ENCODE results near the gene SPON1. TPM values are rescaled to one million over a fixed set of nuclear protein-coding genes. Genes with fewer than 3 reads are reported as not detected.

Gene SPON1
- total and polyA plus RNA-seq, 10 of the 15 experiments (the other 5 are each of a cell fraction or from before 2014, with no cell fraction given) = 0.13 to 1.1 (median 0.18) TPM; not detected in 5

DNA sequence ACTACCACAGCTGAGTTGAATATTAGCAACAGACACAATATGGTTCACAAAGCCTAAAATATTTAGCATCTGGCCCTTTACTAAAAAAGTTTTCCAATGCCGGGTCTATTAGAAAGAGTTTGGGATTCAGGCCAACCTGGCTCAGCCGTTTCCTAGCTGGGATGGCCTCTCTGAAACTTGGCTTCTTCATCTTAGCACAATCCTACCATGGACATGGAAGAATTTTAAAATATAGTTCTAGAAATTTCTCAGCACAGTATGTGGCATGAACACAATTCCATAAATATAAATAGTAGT is 292.7 kb downstream of the SPON1 start:
- Histone ChIP-seq H3K79me2 (ENCODE audit: control insufficient read depth, insufficient read depth, low read length) (no peaks in the 10 kb centered on the region), H4K20me1 (ENCODE audit: control insufficient read depth, insufficient read depth) (no peaks in the 10 kb centered on the region), H3K4me2 (ENCODE audit: control insufficient read depth, insufficient read depth) (no peak overlapping the region), H3K9ac (ENCODE audit: control insufficient read depth, insufficient read depth, low read length) (no peak overlapping the region), H3K27ac (ENCODE audit: control insufficient read depth, insufficient read depth) (no peak overlapping the region), H3K9me3 (replicated peaks; ENCODE audit: control insufficient read depth, insufficient read depth, low read length) (no peaks in the 10 kb centered on the region), H2AFZ (ENCODE audit: control insufficient read depth, low read depth, low read length) (no peak overlapping the region), H3K4me3 (no peak overlapping the region), H3K4me1 (ENCODE audit: control insufficient read depth, insufficient read depth, low read length) (no peaks in the 10 kb centered on the region), H3K27me3 (replicated peaks in 1 of 2; ENCODE audit: control insufficient read depth in 2 of 2, insufficient read depth in 2 of 2, low read length in 1 of 2) (no peaks in the 10 kb centered on the region), H3K36me3 (ENCODE audit: control insufficient read depth in 2 of 2, insufficient read depth in 2 of 2, low read length in 1 of 2) (no peaks in the 10 kb centered on the region)
- ATAC-seq = no peak
- in situ Hi-C loops (cut with MboI) = no loop called here
- intact Hi-C loops (cut with micrococcal nuclease; ENCODE audit: unreplicated experiment) = no loop called here
- no peak for DNase-seq (ENCODE audit: low read depth, low spot score)
- RAD21 ChIA-PET (ENCODE audit: unreplicated experiment) = no interaction called here
- CTCF ChIA-PET = no interaction called here
- POLR2A ChIA-PET = interaction anchor here (0.5 kb wide), 1 partner anchor 161 kb away, joined by 3 read pairs; no protein-coding TSS in a partner anchor
- SMC1A ChIA-PET (ENCODE audit: uncharacterized antibody, unreplicated experiment) = no interaction called here
- no peak for FAIRE-seq
- TF ChIP-seq, protein P1, sequence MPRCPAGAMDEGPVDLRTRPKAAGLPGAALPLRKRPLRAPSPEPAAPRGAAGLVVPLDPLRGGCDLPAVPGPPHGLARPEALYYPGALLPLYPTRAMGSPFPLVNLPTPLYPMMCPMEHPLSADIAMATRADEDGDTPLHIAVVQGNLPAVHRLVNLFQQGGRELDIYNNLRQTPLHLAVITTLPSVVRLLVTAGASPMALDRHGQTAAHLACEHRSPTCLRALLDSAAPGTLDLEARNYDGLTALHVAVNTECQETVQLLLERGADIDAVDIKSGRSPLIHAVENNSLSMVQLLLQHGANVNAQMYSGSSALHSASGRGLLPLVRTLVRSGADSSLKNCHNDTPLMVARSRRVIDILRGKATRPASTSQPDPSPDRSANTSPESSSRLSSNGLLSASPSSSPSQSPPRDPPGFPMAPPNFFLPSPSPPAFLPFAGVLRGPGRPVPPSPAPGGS (IDR thresholded peaks at IDR 0.05; ENCODE audit: borderline replicate concordance, insufficient read depth, low read depth, low read length, poor library complexity, severe bottlenecking) = no peak
- TF ChIP-seq CREM (IDR thresholded peaks at IDR 0.05; ENCODE audit: low read depth) (no peak), ZZZ3 (IDR thresholded peaks at IDR 0.05; ENCODE audit: control insufficient read depth, insufficient read length, low read depth) (no peak), YBX1 (IDR thresholded peaks at IDR 0.05) (no peak), NR2C1 (IDR thresholded peaks at IDR 0.05) (no peak), NFYB (IDR thresholded peaks at IDR 0.05; ENCODE audit: insufficient read depth, low read depth, low read length) (no peak), ZNF622 (IDR thresholded peaks at IDR 0.05) (no peak), ZNF274 (IDR thresholded peaks at IDR 0.05; ENCODE audit: insufficient read depth, insufficient read length) (no peak)
- TF ChIP-seq, protein P2, sequence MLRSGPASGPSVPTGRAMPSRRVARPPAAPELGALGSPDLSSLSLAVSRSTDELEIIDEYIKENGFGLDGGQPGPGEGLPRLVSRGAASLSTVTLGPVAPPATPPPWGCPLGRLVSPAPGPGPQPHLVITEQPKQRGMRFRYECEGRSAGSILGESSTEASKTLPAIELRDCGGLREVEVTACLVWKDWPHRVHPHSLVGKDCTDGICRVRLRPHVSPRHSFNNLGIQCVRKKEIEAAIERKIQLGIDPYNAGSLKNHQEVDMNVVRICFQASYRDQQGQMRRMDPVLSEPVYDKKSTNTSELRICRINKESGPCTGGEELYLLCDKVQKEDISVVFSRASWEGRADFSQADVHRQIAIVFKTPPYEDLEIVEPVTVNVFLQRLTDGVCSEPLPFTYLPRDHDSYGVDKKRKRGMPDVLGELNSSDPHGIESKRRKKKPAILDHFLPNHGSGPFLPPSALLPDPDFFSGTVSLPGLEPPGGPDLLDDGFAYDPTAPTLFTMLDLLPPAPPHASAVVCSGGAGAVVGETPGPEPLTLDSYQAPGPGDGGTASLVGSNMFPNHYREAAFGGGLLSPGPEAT (IDR thresholded peaks at IDR 0.05; ENCODE audit: low read depth) = no peak
- WGBS (ENCODE audit: insufficient coverage, insufficient replicate concordance, low lambda C conversion rate, missing lambda C conversion rate) = 17% methylated on average over 2 of the region's 2 CpGs
- no TSS peak for BruUV-seq (replicated peaks)
